ENCODE results near the gene CCM2L.

- TF ChIP-seq POLR2AphosphoS5 (IDR thresholded peaks at IDR 0.05; ENCODE audit: borderline replicate concordance, low read depth, low read length) (no peak), EZH2 (IDR thresholded peaks at IDR 0.05) (no peak), FOXP2 (optimal IDR thresholded peaks at IDR 0.05; ENCODE audit: control extremely low read depth, extremely low read length, insufficient read depth) (no peak)
Observed at GRCh38 chr20:32036252-32036651, 26.0 kb downstream of the CCM2L start.
